ENCODE data around the gene ANKRD31.
"Not testable (repeated sequence)": the region's sequence is repeated elsewhere in the genome, so short reads cannot be mapped to it uniquely, and the experiment has no call there.

The ANKRD31 gene

DNA sequence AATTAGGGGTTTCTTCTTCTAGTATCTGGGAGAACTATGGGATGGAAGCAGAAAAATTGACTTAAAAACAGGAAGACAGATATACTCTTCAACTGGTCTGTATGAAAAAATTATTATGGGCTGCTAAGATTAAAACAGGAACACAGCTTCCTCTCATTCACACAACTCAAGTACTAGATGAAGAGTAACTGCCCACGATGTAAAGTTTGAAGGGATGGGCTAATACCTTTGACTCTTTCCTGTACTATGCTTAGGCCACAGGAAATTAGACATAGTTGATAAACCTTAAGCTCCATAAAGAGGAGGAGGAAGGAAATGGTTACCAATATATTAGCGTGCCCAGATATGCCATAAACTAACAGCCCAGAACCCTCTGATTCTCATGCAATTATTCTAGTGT lies 88.6 kb downstream of the ANKRD31 start:
- no peak for DNase-seq (ENCODE audit: low read depth)

DNA sequence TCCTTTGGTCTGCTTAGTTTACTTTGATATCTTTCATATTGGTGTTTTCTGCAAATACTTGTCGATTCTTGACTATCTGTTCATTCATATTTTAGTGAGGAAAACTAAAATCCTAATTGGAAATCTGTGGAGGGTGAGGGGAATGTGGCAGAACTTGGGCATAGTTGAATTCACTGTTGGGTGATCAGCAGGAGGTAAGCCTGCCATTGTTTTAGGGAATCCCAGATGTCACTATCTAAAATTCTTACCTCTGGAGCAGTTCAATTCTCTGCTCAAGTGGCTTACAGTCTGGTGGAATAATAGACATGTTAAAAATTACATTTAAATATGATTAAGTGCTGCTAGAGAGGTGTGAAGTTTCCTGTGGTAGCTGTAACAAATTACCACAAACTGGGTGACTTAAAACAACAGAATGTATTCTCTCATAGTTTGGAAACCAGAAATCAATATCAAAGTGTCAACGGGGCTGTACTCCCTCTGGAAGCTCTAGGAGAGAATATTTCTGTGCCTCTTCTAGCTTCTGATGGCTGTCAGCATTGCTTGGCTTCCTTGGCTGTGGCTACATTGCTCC lies 94.0 kb downstream of the ANKRD31 start:
- DNase-seq (ENCODE audit: low read depth): no peak

DNA sequence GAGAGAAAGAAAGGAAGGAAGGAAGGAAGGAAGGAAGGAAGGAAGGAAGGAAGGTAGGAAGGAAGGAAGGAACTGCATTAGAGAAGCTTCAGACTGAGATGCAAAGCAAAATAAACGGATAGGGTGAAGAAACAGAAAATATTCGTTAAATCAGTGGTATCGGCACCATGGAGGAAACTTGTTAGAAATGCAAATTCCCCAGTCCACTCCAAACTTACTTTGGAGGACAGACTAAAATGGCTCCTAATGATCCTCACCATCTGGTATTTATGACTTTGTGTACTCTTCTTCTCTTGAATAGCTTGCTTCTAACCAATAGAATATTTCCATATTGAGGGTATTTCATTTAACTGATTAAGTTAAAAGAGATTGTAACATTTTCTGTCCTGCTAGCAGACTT lies 96.4 kb downstream of the ANKRD31 start:
- DNase-seq (ENCODE audit: low read depth): no peak

DNA sequence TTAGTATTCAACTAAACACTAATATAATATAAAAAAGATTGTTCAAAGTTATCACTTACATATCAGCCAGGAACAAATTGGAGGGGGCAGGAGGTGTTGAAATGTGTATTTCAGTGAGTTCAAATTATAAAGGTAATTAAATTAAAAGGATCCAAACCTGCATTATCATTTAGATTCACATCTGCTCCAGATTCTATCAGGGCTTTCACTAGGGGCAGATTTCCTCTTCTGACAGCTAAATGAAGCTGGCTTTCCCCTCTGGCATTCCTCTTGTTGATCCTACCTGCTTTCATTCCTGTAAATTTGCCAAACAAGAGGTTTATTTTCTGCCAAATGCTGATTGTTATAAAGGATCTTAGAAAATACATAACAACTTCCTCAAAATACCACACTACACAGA lies 98.0 kb downstream of the ANKRD31 start:
- no peak for DNase-seq (ENCODE audit: low read depth)

DNA sequence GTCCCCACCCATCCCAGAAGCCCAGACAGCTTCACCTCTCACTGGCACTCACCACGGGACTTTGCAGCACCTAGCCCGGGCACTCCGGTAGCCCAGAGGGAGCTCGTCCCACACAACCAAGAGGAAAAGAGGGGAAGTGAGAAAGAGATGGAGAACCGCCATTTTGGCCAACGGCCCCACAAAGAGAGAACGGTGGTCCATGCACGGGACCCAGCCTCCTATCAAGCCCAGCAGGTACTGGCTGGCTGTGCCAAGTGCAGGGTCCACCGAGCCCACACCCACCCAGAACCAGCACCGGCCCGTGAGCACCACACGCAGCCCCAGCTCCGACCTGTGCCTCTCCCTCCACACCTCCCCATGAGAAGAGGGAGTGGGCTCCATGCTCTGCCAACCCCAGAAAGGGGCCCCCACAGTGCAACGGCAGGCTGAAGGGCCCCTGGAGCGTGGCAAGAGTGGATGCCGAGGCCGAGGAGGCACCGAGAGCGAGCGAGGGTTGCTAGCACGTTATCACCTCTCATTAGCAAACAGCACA lies 105.8 kb downstream of the ANKRD31 start:
- DNase-seq (ENCODE audit: low read depth): no peak

DNA sequence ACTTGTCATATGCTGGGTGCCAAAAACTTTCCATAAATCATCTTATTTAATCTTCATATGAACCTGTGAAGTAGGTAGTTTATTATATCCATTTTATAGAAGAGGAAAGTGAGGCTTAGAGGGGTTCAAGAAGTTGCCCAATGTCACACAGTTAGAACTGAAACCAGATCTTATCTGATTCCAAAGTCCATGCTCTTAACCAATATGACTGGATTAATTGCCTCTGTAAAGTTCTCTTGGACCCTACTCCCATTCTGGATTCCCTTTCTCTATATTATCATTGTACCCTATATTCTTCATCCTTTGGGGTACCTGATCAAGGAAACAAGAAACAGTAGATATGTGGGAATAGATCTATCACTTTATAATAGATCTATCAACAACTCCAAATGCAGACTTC lies 119.8 kb downstream of the ANKRD31 start:
- DNase-seq (ENCODE audit: low read depth): no peak

DNA sequence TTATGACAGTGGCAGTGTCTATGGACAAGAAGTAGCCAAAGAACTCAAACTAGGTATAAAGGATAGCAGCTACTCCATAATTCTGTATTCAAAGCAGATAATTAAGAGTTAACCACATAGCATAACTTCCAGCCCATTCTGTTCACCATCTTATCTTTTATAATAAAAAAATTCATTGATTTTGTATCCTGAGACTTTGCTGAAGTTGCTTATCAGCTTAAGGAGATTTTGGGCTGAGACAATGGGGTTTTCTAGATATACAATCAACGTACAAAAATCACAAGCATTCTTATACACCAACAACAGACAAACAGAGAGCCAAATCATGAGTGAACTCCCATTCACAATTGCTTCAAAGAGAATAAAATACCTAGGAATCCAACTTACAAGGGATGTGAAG lies 122.4 kb downstream of the ANKRD31 start:
- DNase-seq (ENCODE audit: low read depth): not testable (repeated sequence)

DNA sequence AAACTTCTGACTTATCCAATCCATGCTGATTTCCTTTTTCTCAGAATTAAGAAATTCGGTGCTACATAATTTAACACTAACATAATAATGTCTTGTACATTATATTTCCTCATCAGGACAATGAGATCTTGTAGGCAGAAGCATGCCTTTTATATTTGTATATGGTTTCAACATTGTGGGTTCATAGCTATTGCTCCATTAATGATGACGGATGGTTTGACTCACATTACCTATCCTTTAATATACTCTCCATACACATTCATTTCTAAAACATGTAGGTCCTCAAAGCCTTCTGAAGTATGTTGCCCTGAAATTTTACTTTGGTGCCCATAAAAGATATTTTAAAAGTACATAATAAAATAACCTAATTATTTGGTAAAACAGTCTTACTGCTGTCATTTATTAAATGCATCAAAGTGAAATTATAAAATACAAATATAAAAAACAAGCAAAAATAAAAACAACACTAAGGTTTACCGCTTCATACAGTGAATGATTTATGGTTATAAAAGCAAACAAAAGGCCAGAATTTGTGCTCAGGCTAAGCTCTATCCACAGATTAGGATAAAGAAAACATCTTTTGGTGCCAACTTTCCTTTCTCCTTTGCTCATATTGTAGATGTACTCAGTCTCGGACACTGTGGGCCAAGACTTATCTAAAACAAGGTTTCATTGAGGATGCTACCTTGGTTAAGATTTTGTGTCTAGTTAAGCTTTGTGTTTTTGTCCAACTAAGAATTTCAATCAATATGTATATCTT lies 123.1 kb downstream of the ANKRD31 start:
- no peak for DNase-seq (ENCODE audit: low read depth)

DNA sequence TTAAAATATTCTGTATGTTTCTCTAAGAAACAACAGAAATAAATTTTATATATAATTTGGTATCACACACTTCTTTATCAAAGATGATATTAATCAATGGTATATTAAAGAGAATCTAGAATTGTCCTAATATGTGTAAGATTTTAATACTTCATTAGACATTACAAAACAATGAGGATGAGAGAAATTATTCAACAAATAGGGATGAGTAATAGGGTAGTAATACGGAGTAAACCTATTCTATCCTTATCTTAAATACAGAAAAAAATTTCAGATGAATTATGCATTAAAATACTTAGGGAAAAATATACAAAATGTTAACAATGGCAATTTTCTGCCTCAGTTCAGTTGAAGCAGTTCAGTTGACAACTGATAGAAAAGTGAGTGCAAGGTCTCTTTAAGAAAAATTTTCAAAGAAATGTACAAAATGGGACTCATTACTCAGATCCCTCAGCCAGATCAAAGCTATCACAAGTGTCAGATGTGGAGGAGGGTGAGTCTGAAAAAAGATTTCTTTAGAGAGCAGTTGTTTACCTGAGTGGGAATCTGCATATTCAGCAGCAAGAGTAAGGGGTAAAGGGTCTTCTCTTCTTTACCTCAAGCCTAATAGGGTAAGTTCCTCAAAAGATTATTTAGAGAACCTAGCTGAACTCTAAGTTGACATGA lies 127.6 kb downstream of the ANKRD31 start:
- no peak for DNase-seq (ENCODE audit: low read depth)

DNA sequence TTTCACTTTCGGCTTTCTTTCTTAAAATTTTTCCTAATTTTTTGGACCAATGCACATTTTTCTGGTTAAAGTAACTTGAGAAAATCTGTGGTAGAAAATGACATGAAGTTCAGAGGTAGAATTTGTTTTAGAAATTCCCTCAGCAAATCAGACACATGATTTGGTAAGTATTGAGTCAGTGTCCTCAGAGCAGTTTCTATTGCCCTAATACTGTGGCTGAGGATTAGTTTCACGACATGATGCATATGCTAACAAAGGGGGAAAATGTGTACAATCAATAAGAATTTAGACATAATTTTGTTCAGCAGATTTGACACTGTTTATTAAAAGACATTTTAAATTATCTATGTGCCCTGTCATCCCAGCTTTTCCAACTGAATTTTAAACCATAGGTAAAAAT lies 128.2 kb downstream of the ANKRD31 start:
- no peak for DNase-seq (ENCODE audit: low read depth)

DNA sequence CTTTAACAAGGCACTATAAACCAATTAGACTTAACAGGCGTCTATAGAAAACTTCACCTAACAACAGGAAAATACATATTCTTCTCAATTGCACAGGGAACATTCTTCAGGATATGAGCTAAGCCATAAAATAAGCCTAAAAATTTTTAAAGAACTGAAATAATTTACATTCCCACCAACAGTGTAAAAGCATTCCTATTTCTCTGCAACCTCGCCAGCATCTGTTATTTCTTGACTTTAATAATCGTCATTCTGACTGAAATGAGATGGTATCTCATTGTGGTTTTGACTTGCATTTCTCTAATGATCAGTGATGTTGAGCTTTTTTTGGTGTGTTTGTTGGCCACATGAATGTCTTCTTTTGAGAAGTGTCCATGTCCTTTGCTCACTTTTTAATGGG lies 140.7 kb downstream of the ANKRD31 start:
- not testable (repeated sequence) for DNase-seq (ENCODE audit: low read depth)

DNA sequence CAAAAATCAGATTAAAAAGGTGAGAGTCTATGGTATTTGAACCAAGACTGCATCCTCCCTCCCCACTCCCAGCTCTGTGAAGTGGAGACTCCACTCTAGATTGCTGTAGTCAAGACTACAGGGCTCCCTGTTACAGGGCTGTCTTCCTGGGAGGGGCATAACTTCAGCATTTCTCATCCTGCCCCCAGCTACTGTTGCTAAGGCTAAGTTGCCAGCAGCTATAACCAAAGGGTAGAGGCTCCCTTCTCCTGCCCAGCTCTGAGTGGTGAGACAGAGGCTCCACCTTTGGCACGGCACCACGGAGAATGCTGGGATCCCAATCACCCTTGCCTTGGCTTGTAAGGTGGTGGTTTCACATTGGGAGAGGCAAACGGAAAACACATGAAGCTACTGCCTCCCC lies 145.1 kb downstream of the ANKRD31 start:
- no peak for DNase-seq (ENCODE audit: low read depth)

DNA sequence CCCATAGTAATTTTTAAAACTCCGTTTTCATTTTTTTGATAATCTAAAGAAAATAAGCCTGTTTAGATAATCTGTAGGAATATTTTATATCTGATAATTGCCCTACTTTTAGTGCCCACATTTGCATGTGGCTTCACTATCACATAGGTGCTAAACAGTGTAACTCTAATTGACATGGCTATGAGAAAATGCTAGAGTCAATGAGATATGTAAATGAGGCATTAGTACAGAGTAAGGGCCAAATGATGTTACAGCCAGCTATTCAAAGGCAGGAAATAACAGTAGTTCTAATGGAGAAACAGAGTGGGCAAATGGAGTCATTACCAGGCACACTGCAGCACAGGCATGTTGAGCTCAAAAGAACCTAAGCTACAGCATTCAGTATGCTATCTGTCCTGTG lies 147.0 kb downstream of the ANKRD31 start:
- no peak for DNase-seq (ENCODE audit: low read depth)

DNA sequence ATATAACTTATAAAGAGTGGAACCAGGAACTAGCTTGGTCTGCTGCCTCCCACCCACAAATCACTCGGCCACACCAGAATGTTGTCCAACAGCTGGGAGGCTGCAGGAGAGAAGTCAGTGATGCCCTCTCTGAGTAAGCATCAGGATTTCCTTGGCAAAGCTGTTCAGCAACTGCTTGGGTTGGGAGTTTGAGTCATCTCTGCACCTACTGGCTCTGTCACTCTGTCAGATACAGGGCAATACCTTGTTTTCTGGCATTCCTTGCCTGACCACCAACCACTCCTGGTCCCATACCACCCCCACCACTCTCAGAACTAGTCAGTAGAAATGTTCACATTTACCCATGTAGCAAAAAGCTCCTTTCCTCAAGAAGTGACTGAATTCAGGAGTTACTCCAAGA lies 147.5 kb downstream of the ANKRD31 start:
- DNase-seq (ENCODE audit: low read depth): no peak

DNA sequence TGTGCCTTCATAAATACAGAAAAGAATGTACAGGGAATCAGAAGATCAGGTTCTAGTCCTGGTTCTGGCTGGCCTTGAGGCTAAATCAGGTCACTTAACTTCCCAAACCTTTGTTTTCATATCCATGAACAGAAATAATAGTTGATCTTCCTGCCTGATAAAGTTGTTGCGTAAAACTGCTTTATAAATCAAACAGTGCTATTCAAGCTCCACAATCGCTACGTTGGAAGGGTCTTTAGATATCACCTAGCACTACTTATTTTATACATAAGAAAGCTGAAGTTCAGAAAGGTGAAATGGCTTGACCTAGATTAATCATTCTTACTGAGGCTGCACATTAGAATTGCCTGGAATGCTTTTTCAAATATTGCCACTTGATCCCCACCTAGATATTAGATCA lies 148.0 kb downstream of the ANKRD31 start:
- DNase-seq (ENCODE audit: low read depth): no peak

DNA sequence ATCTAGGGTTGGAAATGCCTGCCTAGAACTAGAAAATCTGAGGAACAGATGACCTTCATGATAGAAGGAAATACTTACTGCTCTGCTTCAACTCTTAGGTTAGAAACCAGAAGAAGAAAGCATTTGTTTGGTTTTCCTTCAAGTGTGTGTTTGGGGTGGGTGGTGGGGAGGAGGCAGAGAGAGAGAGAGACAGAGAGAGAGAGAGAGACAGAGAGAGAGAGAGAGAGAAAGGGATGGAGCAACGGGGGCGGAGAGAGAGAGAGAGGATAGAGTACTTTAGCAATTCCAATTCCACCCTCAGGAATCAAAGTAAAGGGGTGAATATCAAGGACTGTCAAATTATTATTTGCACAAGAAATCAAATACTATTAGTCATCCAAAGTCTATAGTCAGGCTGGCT lies 155.2 kb downstream of the ANKRD31 start:
- no peak for DNase-seq (ENCODE audit: low read depth)

DNA sequence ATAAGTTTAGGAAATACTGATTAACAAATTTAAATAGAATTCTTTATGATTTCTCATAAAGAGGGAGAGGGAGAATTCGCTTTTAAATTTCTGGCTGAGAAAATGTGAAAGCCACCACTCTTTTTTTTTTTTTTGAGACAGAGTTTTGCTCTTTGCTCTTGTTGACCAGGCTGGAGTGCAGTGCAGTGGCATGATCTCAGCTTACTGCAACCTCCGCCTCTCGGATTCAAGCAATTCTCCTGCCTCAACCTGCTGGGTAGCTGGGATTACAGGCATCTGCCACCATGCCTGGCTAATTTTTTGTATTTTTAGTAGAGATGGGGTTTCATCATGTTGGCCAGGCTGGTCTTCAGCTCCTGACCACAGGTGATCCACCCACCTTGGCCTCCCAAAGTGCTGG lies 157.3 kb downstream of the ANKRD31 start:
- DNase-seq (ENCODE audit: low read depth): not testable (repeated sequence)

DNA sequence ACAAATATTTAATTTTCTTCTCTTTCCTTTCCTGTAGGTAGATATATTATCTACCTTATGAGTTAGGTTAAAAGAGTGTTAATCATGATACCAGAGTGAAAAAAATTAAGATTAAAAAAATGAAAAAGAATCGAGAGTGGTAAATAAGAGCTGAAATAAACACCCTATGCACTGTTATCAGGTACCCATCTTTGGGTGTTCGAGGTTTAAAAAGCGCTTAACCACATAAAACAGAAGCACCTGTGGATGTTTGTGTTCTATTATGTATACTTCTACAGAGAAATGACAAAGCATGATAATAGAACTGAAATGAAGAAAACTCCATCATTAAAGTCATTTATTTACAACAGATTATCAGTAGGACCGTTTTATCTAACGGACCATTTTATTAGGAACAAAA lies 158.7 kb downstream of the ANKRD31 start:
- no peak for DNase-seq (ENCODE audit: low read depth)

DNA sequence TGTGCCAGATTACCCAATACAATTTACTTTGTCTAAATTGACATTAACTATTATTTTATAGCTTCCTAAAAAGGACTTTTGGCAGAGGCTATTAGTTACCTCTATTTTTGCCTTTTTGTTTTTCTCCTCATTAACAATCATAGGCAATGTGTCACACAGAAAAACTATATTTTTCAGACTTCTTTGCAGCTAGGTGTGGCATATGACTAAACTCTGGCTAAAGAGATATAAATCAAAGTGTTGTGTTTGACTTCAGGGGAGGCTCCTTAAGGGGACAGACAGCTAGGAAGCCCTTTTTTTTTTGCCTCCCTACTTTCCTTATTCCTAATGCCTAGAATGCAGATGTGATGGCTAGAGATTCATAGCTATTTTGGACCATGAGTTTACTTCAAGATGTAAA lies 164.6 kb downstream of the ANKRD31 start:
- no peak for DNase-seq (ENCODE audit: low read depth)

DNA sequence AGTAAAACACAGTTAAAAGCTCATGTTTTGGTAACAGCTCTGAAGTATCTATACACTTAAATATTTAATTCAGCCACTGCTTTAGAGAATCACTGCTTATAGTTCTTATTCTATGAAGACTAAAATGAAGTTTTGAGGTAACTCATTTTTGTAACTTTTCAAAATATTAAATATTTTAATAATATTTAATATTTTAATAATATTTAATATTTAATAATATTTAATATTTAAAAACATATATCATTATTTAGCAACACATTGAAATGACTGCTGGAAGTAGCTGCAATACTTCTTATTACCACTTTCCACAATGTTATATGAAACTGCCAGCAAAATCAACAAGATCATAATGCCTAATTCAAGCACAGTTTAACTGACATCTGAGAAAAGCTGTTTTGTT lies 165.6 kb downstream of the ANKRD31 start:
- DNase-seq (ENCODE audit: low read depth): no peak

DNA sequence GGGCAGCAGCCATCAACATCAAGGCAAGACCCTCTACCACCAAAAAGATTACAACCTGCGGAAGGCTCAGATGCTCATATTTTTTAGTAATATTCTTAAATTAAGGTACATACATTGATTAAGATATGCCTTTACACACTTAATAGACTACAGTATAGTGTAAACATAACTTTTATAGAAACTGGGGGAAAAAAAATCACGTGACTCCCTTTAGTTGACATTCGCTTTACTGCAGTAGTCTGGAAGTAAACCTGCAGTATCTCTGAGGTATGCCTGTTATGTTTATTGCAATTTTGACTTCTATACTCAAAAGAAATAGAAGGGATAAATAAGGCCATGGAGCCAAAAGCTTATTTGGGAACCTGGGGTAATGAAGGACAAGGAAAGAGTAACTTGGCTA lies 169.2 kb downstream of the ANKRD31 start:
- DNase-seq (ENCODE audit: low read depth): no peak

DNA sequence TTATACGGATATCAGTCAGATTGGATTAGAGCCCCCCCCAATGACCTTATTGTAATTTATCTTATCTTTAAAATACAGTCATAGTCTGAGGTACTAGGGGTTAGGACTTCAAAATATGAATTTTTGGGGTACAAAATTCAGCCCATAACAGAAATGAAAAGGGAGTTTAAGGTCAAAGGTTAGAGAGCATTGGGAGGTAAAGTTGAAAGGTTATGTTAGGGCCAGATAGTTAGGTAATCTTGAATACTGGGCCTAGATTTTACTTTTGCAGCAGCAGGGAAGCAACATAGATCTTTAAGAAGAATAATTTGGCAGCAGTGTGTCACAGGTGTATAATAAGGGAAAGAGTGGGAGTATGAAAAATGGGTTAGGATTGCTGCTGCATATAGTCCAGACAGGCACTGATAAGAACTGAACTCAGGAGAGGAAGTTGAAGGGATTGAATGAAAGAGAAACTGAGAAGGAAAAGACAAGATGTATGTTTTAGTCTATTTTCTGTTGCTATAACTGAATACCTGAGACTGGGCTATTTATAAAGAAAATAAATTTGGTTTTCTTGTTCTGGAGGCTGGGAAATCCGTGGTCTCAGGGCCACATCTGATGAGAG lies 173.7 kb downstream of the ANKRD31 start:
- DNase-seq (ENCODE audit: low read depth): no peak

All from stimulated activated CD8-positive, alpha-beta memory T cell treated with anti-CD3 and anti-CD28 coated beads, Interleukin-12 subunit alpha, Interleukin-12 subunit beta, amount 100 ng/mL, for 4 hours (primary cell).